Sigmoid colon (tissue), 4 donors: ENCODE results near the gene OSCP1.

ENCODE experiments used
- CTCF ChIP-seq, 4 experiments: fragments of 450-650 bp in 3 of 4; fragments of 200-600 bp in 1 of 4; IDR thresholded peaks; one replicate each; pipeline ENCODE4 v1.5.1; 2016 to 2019; ENCODE audit warnings: antibody characterized with exemption in 4 of 4, mild to moderate bottlenecking in 3 of 4, moderate library complexity in 2 of 4
- EP300 ChIP-seq, 4 donors: sonication (generic); formaldehyde crosslinking; IDR thresholded peaks; one replicate each; pipeline ENCODE4 v1.6.1; 2017; ENCODE audit warnings: antibody characterized with exemption in 4 of 4
- POLR2A ChIP-seq, 2 donors: fragments of 450-650 bp; IDR thresholded peaks; one replicate each; pipeline ENCODE4 v1.6.1; 2016; ENCODE audit warnings: antibody characterized with exemption in 2 of 2, mild to moderate bottlenecking in 2 of 2, moderate library complexity in 2 of 2
- POLR2AphosphoS5 ChIP-seq, 4 donors: sonication (generic); formaldehyde crosslinking; IDR thresholded peaks; one replicate each; pipeline ENCODE4 v1.6.1; 2017; ENCODE audit warnings: antibody characterized with exemption in 4 of 4

DNA sequence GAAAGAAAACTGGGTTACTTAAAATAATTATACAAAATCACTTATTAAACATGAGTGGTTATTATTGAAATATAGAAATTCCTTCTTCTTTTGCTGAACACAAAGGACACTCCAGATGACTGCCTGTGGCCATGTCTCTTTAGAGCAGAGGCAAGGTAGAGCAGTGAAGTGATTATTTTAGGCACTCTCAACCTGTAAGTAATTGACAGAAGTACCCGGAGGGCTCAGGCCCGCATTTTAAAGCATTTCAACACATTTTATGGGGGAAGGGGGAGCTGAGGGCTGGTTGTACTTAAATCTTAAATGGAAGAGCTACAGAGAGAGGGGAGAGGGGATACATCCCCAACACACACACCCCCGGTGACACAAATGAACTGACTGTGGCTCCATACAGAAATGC is 10.2 kb downstream of the OSCP1 start:
- no peak for TF ChIP-seq CTCF (IDR thresholded peaks at IDR 0.05)
- TF ChIP-seq POLR2AphosphoS5 (IDR thresholded peaks at IDR 0.05) = no peak
- no peak for TF ChIP-seq POLR2A (IDR thresholded peaks at IDR 0.05)
- no peak for TF ChIP-seq EP300 (IDR thresholded peaks at IDR 0.05)
